H1 (cell line): ENCODE results near the gene FAM53A. TPM values are rescaled to one million over a fixed set of nuclear protein-coding genes. Genes with fewer than 3 reads are reported as not detected.

ENCODE experiments used
- CTCF ChIA-PET: fragments of 300-600 bp; sonication (Branson Sonifier 250); formaldehyde crosslinking; loops from one replicate; lab custom pipeline; 2021; ENCODE audit not compliant: partially characterized antibody; lab: Charles Lee
- POLR2A ChIA-PET: fragments of 300-600 bp; sonication (Branson Sonifier 250); formaldehyde crosslinking; loops from one replicate; lab custom pipeline; 2021; ENCODE audit warnings: inconsistent platforms; ENCODE audit not compliant: partially characterized antibody; lab: Charles Lee
- DNase-seq, 2 experiments: peaks; one replicate each; pipeline versions ENCODE4 v3.0.0 to v3.0.0-alpha.2; 2010 to 2022; ENCODE audit warnings: low spot score in 2 of 2, low read depth in 1 of 2, mixed read lengths in 1 of 2
- FAIRE-seq: peaks from 2 replicates; lab custom pipeline; 2011; peaks lifted over from hg19 to GRCh38; lab: Jason Lieb, UNC
- H2AFZ ChIP-seq: 2 replicates; pipeline ENCODE4 v1.8.1; 2012; ENCODE audit warnings: low read length, inconsistent platforms
- H2AK5ac ChIP-seq: 2 replicates; pipeline ENCODE4 v1.6.1; 2013; ENCODE audit warnings: low read depth, low read length
- H2BK120ac ChIP-seq: replicated peaks from 2 replicates; pipeline ENCODE3; 2013; ENCODE audit warnings: low read depth, low read length, inconsistent platforms
- H2BK12ac ChIP-seq: 2 replicates; pipeline ENCODE4 v1.6.1; 2013; ENCODE audit warnings: low read depth, low read length
- H2BK15ac ChIP-seq: 2 replicates; pipeline ENCODE4 v1.6.1; 2013; ENCODE audit warnings: low read length
- H2BK20ac ChIP-seq: 2 replicates; pipeline ENCODE4 v1.6.1; 2013; ENCODE audit warnings: low read length
- H2BK5ac ChIP-seq: 2 replicates; pipeline ENCODE4 v1.6.1; 2013; ENCODE audit warnings: low read depth, low read length
- H3K14ac ChIP-seq: 2 replicates; pipeline ENCODE4 v1.6.1; 2013; ENCODE audit warnings: inconsistent platforms; ENCODE audit not compliant: insufficient read length
- H3K18ac ChIP-seq: 2 replicates; pipeline ENCODE4 v1.6.1; 2013; ENCODE audit warnings: low read length; ENCODE audit errors: extremely low read depth
- H3K23ac ChIP-seq: 2 replicates; pipeline ENCODE4 v1.6.1; 2013; ENCODE audit warnings: inconsistent platforms; ENCODE audit not compliant: insufficient read length
- H3K23me2 ChIP-seq: 2 replicates; pipeline ENCODE4 v1.6.1; 2013; ENCODE audit warnings: low read depth, low read length
- H3K27ac ChIP-seq: 2 replicates; pipeline ENCODE4 v1.6.1; 2011; ENCODE audit warnings: low read depth, low read length, inconsistent platforms
- H3K27me3 ChIP-seq, 4 experiments: replicated peaks in 1 of 4; 1 replicate in 1 of 4; 2 replicates in 3 of 4; pipeline versions ENCODE4 v1.6.1 to v1.8.1; 2011 to 2013; ENCODE audit warnings: low read length in 3 of 4, mild to moderate bottlenecking in 3 of 4, inconsistent platforms in 2 of 4, mixed read lengths in 2 of 4, moderate library complexity in 1 of 4; ENCODE audit not compliant: control insufficient read depth in 3 of 4, insufficient read depth in 3 of 4; ENCODE audit errors: extremely low read depth in 1 of 4
- H3K36me3 ChIP-seq, 4 experiments: 2 replicates each; pipeline versions ENCODE4 v1.6.1 to v1.8.1; 2011 to 2013; ENCODE audit warnings: mild to moderate bottlenecking in 4 of 4, low read length in 3 of 4, moderate library complexity in 2 of 4, control low read depth in 1 of 4, inconsistent platforms in 1 of 4; ENCODE audit not compliant: insufficient read depth in 4 of 4, control insufficient read depth in 2 of 4
- H3K4ac ChIP-seq: replicated peaks from 2 replicates; pipeline ENCODE3; 2013; ENCODE audit warnings: low read length, low read depth, mixed read lengths, inconsistent platforms; ENCODE audit not compliant: insufficient read length
- H3K4me1 ChIP-seq, 4 experiments: replicated peaks in 1 of 4; 1 replicate in 1 of 4; 2 replicates in 3 of 4; pipeline versions ENCODE4 v1.6.1 to v1.8.1; 2011 to 2013; ENCODE audit warnings: low read length in 3 of 4, inconsistent platforms in 2 of 4, mixed read lengths in 1 of 4; ENCODE audit not compliant: insufficient read depth in 4 of 4, control insufficient read depth in 3 of 4
- H3K4me2 ChIP-seq, 2 experiments: 2 replicates each; pipeline versions ENCODE4 v1.6.1 to v1.8.1; 2011 to 2013; ENCODE audit warnings: low read depth in 2 of 2, low read length in 2 of 2, control low read depth in 1 of 2, inconsistent platforms in 1 of 2, mild to moderate bottlenecking in 1 of 2; ENCODE audit not compliant: insufficient read depth in 1 of 2
- H3K4me3 ChIP-seq, 4 experiments: fragments of 200-600, 300-600 bp in 1 of 4; sonication (generic), shearing (Covaris generic), sonication (Bioruptor Twin) in 1 of 4; 2 replicates each; pipeline versions ENCODE4 v1.5.1 to v1.8.1; 2011 to 2016; ENCODE audit warnings: low read length in 4 of 4, low read depth in 3 of 4, control low read depth in 2 of 4, inconsistent platforms in 2 of 4, mild to moderate bottlenecking in 2 of 4, mixed read lengths in 1 of 4, moderate library complexity in 1 of 4; ENCODE audit not compliant: insufficient read depth in 2 of 4; ENCODE audit errors: extremely low read depth in 1 of 4
- H3K56ac ChIP-seq: replicated peaks from 2 replicates; pipeline ENCODE3; 2013; ENCODE audit warnings: low read depth, mild to moderate bottlenecking, mixed read lengths, low read length, inconsistent platforms; ENCODE audit not compliant: insufficient read length
- H3K79me1 ChIP-seq: 2 replicates; pipeline ENCODE4 v1.6.1; 2013; ENCODE audit warnings: low read depth, low read length, control low read depth
- H3K79me2 ChIP-seq, 2 experiments: 2 replicates each; pipeline versions ENCODE4 v1.6.1 to v1.8.1; 2012 to 2013; ENCODE audit warnings: low read length in 2 of 2, mild to moderate bottlenecking in 2 of 2, inconsistent platforms in 1 of 2; ENCODE audit not compliant: insufficient read depth in 2 of 2, control insufficient read depth in 1 of 2
- H3K9ac ChIP-seq, 4 experiments: replicated peaks in 1 of 4; 1 replicate in 1 of 4; 2 replicates in 3 of 4; pipeline versions ENCODE4 v1.6.1 to v1.8.1; 2011 to 2013; ENCODE audit warnings: low read depth in 3 of 4, low read length in 3 of 4, control low read depth in 2 of 4, mild to moderate bottlenecking in 2 of 4, moderate library complexity in 2 of 4, inconsistent platforms in 1 of 4; ENCODE audit errors: extremely low read depth in 1 of 4
- H3K9me3 ChIP-seq, 2 experiments: 2 replicates each; pipeline versions ENCODE4 v1.6.1 to v1.8.1; 2012 to 2013; ENCODE audit warnings: mild to moderate bottlenecking in 2 of 2, moderate library complexity in 2 of 2, control low read depth in 1 of 2, inconsistent platforms in 1 of 2, low read depth in 1 of 2, low read length in 1 of 2, mixed read lengths in 1 of 2; ENCODE audit not compliant: insufficient read depth in 2 of 2
- H4K20me1 ChIP-seq, 2 experiments: replicated peaks in 1 of 2; 2 replicates each; pipeline versions ENCODE3 to v1.8.1; 2011 to 2013; ENCODE audit warnings: inconsistent platforms in 2 of 2, low read length in 2 of 2, mild to moderate bottlenecking in 1 of 2; ENCODE audit not compliant: insufficient read depth in 2 of 2, control insufficient read depth in 1 of 2
- H4K5ac ChIP-seq: 2 replicates; pipeline ENCODE4 v1.6.1; 2013; ENCODE audit warnings: low read length, low read depth, mixed read lengths, inconsistent platforms; ENCODE audit not compliant: insufficient read length
- H4K8ac ChIP-seq: 2 replicates; pipeline ENCODE4 v1.8.0; 2013; ENCODE audit warnings: mild to moderate bottlenecking, moderate library complexity, low read length, inconsistent platforms; ENCODE audit not compliant: insufficient read depth; ENCODE audit errors: extremely low read depth
- H4K91ac ChIP-seq: replicated peaks from 2 replicates; pipeline ENCODE3; 2013; ENCODE audit warnings: low read length, mixed read lengths, inconsistent platforms; ENCODE audit not compliant: insufficient read length
- FOSL1 ChIP-seq: IDR thresholded peaks from 2 replicates; pipeline ENCODE4 v1.6.1; 2011; ENCODE audit warnings: mild to moderate bottlenecking, low read depth, low read length, moderate library complexity; ENCODE audit not compliant: insufficient read depth
- POLR2A ChIP-seq, 2 experiments: IDR thresholded peaks; 1 replicate in 1 of 2; 2 replicates in 1 of 2; pipeline ENCODE4 v1.6.1; 2011; ENCODE audit warnings: low read depth in 2 of 2, low read length in 2 of 2, mild to moderate bottlenecking in 2 of 2; ENCODE audit errors: control extremely low read depth in 1 of 2
- whole genome bisulfite sequencing, 2 experiments: shearing (Covaris generic) in 1 of 2; methylation state at CpG; one replicate each; pipeline versions ENCODE4 v1.1.6 to v1.1.7; 2013 to 2015; ENCODE audit warnings: low lambda C conversion rate in 2 of 2, mixed read lengths in 2 of 2, inconsistent platforms in 1 of 2, low coverage in 1 of 2, missing lambda C conversion rate in 1 of 2; ENCODE audit not compliant: insufficient replicate concordance in 2 of 2, insufficient coverage in 1 of 2, insufficient read length in 1 of 2; ENCODE audit errors: extremely low coverage in 1 of 2, missing lambda C conversion rate in 1 of 2; 5-methylcytosine and 5-hydroxymethylcytosine counted together
- polyA plus RNA-seq, 7 experiments: library from polyadenylated mRNA; depleted of rRNA in 3 of 7; stranded (reverse) in 5 of 7; unstranded in 2 of 7; fragments of >200 nt in 5 of 7; fragments of 200-250 nt in 2 of 7; gene quantifications; 1 replicate in 5 of 7; 2 replicates in 1 of 7; 4 replicates in 1 of 7; pipeline versions ENCODE4 v1.2.1 to v1.2.3, GENCODE V29; 2011 to 2013; ENCODE audit warnings: missing spikeins in 2 of 7, mixed read lengths in 2 of 7
- total RNA-seq: library from RNA; stranded (reverse); fragmentation: NEBNext Ultra II Directional; extraction: Animal tissue kit (Norgen Biotek cat#: 25700); gene quantifications from 2 replicates; pipeline ENCODE4 v1.2.1, GENCODE V29; 2021

Gene FAM53A
- total and polyA plus RNA-seq, 2 of the 8 experiments (the other 6 are each of a cell fraction or from before 2014, with no cell fraction given) = 1.9 to 2.0 TPM

DNA sequence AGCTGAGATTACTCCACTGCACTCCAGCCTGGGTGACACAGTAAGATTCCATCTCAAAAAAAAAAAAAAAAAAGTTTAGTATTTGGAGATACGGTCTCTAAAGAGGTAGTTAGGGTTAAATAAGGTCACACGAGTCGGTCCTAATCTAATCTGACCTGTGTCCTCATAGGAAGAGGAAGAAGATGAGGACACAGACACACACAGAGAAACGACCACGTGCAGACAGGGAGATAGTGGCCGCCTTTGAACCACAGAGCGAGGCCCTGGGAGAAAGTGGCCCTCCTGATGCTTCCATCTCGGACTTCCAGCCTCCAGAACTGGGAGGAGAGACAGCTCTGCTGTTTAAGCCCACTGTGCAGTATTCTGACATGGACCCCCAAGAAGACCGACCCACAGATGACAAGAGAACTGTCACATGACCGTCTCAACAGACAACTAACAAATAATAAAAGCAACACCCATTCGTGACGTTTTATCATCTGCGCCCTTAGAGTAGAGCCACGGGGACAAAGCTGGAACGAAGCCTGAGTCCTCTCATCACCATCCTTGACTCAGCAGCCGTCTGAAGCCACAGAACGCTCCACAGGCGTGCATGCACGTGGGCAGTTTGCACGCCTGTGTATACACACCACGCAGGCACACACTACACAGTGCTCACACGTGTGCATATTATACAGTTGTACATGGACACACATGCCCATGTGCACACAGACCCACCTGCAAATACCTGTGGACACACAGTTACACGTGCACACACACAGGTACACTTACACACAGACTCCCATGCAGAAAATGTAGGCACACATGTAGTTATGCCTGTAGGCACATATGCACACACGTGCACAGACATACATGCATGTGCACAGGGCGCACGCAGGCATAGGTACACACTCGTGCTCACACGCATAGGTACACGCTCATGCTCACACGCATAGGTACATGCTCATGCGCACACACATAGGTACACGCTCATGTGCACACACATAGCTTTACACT lies 51.7 kb downstream of the FAM53A start:
- no peak overlapping the region for H3K23ac ChIP-seq
- DNase-seq = no peak
- H3K23me2 ChIP-seq = no peaks in the 10 kb centered on the region
- H3K36me3 ChIP-seq = no peaks in the 10 kb centered on the region
- peaks cover 0 to 3% of the 10 kb centered on the region in 2 experiments; a peak in 1 of 4 replicates for H3K9me3 ChIP-seq
- no peak overlapping the region for H3K14ac ChIP-seq
- H3K79me2 ChIP-seq = no peaks in the 10 kb centered on the region
- H4K8ac ChIP-seq = no peak overlapping the region
- no peaks in the 10 kb centered on the region for H3K79me1 ChIP-seq
- WGBS, 2 experiments = 85% methylated on average over 31 of the region's 32 CpGs; no CpG with 5 or more reads in 1 of the 2 experiments
- TF ChIP-seq POLR2A (IDR thresholded peaks at IDR 0.05; ENCODE audit: control extremely low read depth in 1 of 2, low read depth in 2 of 2, low read length in 2 of 2) = no peak
- no peak for TF ChIP-seq FOSL1
- TF ChIP-seq, all 59 proteins: peak for 0
- H2AK5ac ChIP-seq = no peak overlapping the region; the same call in 1 of the 2 replicates
- FAIRE-seq = no peak
- H2BK120ac ChIP-seq = no peak overlapping the region
- no peak overlapping the region for H2BK20ac ChIP-seq
- H3K4me1 ChIP-seq = no peaks in the 10 kb centered on the region
- no peak overlapping the region for H3K18ac ChIP-seq
- H3K9ac ChIP-seq = 0 out of 7 replicates have a peak overlapping the region, but pooled peaks of 1 of the 4 experiments have one; percentile 22
- POLR2A ChIA-PET = no interaction called here
- no peak overlapping the region for H3K27ac ChIP-seq
- no peak overlapping the region for H3K4me3 ChIP-seq
- peak overlapping the region; percentile 27; the same call in 1 of the 2 replicates for H2BK12ac ChIP-seq
- H2BK15ac ChIP-seq = no peak overlapping the region
- CTCF ChIA-PET = interaction anchor here (0.7 to 1.5 kb wide), 2 partner anchors 15 to 26 kb away, joined by 3 to 4 read pairs; no protein-coding TSS in a partner anchor
- H3K4ac ChIP-seq = no peak overlapping the region
- no peak overlapping the region for H2AFZ ChIP-seq
- H2BK5ac ChIP-seq = peak overlapping the region; percentile 40; the same call in 1 of the 2 replicates
- H3K56ac ChIP-seq = no peak overlapping the region
- peaks cover 0 to 5% of the 10 kb centered on the region in 2 experiments for H4K20me1 ChIP-seq
- no peak overlapping the region for H3K4me2 ChIP-seq
- no peak overlapping the region for H4K91ac ChIP-seq
- no peaks in the 10 kb centered on the region for H3K27me3 ChIP-seq
- H4K5ac ChIP-seq = no peak overlapping the region
